Esophagus squamous epithelium (tissue), 5 donors: ENCODE measurements around the gene RPS6KA3. TPM values are rescaled to one million over a fixed set of nuclear protein-coding genes. Genes with fewer than 3 reads are reported as not detected.

Experiments used
- DNase-seq: peaks from one replicate; lab custom pipeline; 2025; lab: John Stamatoyannopoulos, UW
- H3K27ac ChIP-seq, 4 donors: fragments of 200-600 bp; sonication (generic); one replicate each; pipeline ENCODE4 v1.5.1; 2016 to 2019; ENCODE audit warnings: mild to moderate bottlenecking in 1 of 4
- H3K27me3 ChIP-seq, 4 donors: fragments of 200-600 bp; sonication (generic); 1 replicate in 3 of 4; 2 replicates in 1 of 4; pipeline versions ENCODE4 v1.5.1 to v1.6.0; 2017 to 2021; ENCODE audit warnings: antibody characterized with exemption in 1 of 4
- H3K36me3 ChIP-seq, 3 donors: fragments of 200-600 bp; sonication (generic); one replicate each; pipeline ENCODE4 v1.5.1; 2016 to 2019
- H3K4me1 ChIP-seq, 3 donors: fragments of 200-600 bp; sonication (generic); one replicate each; pipeline ENCODE4 v1.5.1; 2017 to 2019
- H3K4me3 ChIP-seq, 4 donors: fragments of 200-600 bp; sonication (generic); 1 replicate in 3 of 4; 2 replicates in 1 of 4; pipeline ENCODE4 v1.5.1; 2016 to 2019; ENCODE audit warnings: mild to moderate bottlenecking in 2 of 4, moderate library complexity in 1 of 4
- H3K9me3 ChIP-seq, 3 donors: fragments of 200-600 bp; sonication (generic); one replicate each; pipeline ENCODE4 v1.5.1; 2016 to 2019
- CTCF ChIP-seq, 6 experiments: fragments of 450-650 bp in 4 of 6; fragments of 200-600 bp in 2 of 6; sonication (generic) in 2 of 6; IDR thresholded peaks; one replicate each; pipeline ENCODE4 v1.5.1; 2016 to 2019; ENCODE audit warnings: antibody characterized with exemption in 6 of 6, mild to moderate bottlenecking in 4 of 6, moderate library complexity in 4 of 6
- POLR2A ChIP-seq, 4 donors: fragments of 450-650 bp; IDR thresholded peaks; one replicate each; pipeline ENCODE4 v1.6.1; 2017; ENCODE audit warnings: antibody characterized with exemption in 4 of 4, mild to moderate bottlenecking in 4 of 4, moderate library complexity in 3 of 4
- WGBS, 2 donors: methylation state at CpG; one replicate each; pipeline ENCODE4 v1.1.5; 2018; 5-methylcytosine and 5-hydroxymethylcytosine counted together
- intact Hi-C: fragments of 100-400 bp; cut with DNase I; formaldehyde crosslinking; loops from one replicate; pipeline ENCODE4 v1.15.0; 2022
- total RNA-seq, 4 donors: library from RNA; depleted of rRNA; stranded (reverse); fragments of >200 nt; gene quantifications; one replicate each; pipeline ENCODE4 v1.1.0, GENCODE V29; 2016
- donor health status: DM: yes; HTN: yes; CAD: no.

The RPS6KA3 gene
- total RNA-seq, 4 donors from 2014 or later: 15.8 to 30.9 (median 29.7) TPM

GRCh38 chrX:20267607-20267930 lies 860 bp upstream of the RPS6KA3 start:
- Histone ChIP-seq H3K9me3 (no peaks in the 10 kb centered on the region), H3K27ac (peak overlapping the region; percentile 85 to 94 (median 88)), H3K36me3 (no peaks in the 10 kb centered on the region), H3K4me3 (peak overlapping the region; percentile 62 to 79 (median 68)), H3K27me3 (no peaks in the 10 kb centered on the region), H3K4me1 (peaks cover 0 to 25% (median 0%) of the 10 kb centered on the region in 3 donors)
- intact Hi-C loops: no loop called here
- no peak for DNase-seq
- TF ChIP-seq POLR2A (IDR thresholded peaks at IDR 0.05) (no peak), CTCF (IDR thresholded peaks at IDR 0.05) (no peak)
- 0 to 26% methylated on average over 1 to 11 of the region's 14 CpGs for WGBS, 2 donors

GRCh38 chrX:20265726-20266681 lies 705 bp downstream of the RPS6KA3 start:
- DNase-seq: peak; percentile 1
- no peaks in the 10 kb centered on the region for H3K36me3 ChIP-seq
- H3K9me3 ChIP-seq: no peaks in the 10 kb centered on the region
- intact Hi-C loops: no loop called here
- peak overlapping the region; percentile 85 to 94 (median 88) for H3K27ac ChIP-seq
- H3K4me3 ChIP-seq: peak overlapping the region; percentile 62 to 79 (median 68)
- H3K4me1 ChIP-seq: peaks cover 0 to 25% (median 0%) of the 10 kb centered on the region in 3 donors
- TF ChIP-seq POLR2A (IDR thresholded peaks at IDR 0.05) (no peak), CTCF (IDR thresholded peaks at IDR 0.05) (no peak)
- no peaks in the 10 kb centered on the region for H3K27me3 ChIP-seq
- WGBS, 2 donors: 36% methylated on average over 26 of the region's 75 CpGs; no CpG with 5 or more reads in 1 of the 2 donors

GRCh38 chrX:20265221-20265725 lies 1.4 kb downstream of the RPS6KA3 start:
- DNase-seq: no peak
- Histone ChIP-seq H3K4me1 (peaks cover 0 to 25% (median 0%) of the 10 kb centered on the region in 3 donors), H3K27ac (peak overlapping the region; percentile 85 to 94 (median 88)), H3K36me3 (no peaks in the 10 kb centered on the region), H3K27me3 (no peaks in the 10 kb centered on the region), H3K4me3 (peak overlapping the region; percentile 62 to 79 (median 68)), H3K9me3 (no peaks in the 10 kb centered on the region)
- WGBS, 2 donors: 0 to 12% methylated on average over 11 to 24 of the region's 26 CpGs
- TF ChIP-seq POLR2A (IDR thresholded peaks at IDR 0.05) (peak in 2 of 4 donors; percentile 32 to 50), CTCF (IDR thresholded peaks at IDR 0.05) (no peak)
- intact Hi-C loops: no loop called here

GRCh38 chrX:20263474-20263873 lies 3.2 kb downstream of the RPS6KA3 start:
- no peaks in the 10 kb centered on the region for H3K9me3 ChIP-seq
- H3K4me3 ChIP-seq: no peak overlapping the region
- H3K4me1 ChIP-seq: peaks cover 0 to 25% (median 0%) of the 10 kb centered on the region in 3 donors
- no peak overlapping the region for H3K27ac ChIP-seq
- no peak for DNase-seq
- no peak for TF ChIP-seq CTCF (IDR thresholded peaks at IDR 0.05)
- peak in 1 of 4 donors; percentile 20 for TF ChIP-seq POLR2A (IDR thresholded peaks at IDR 0.05)
- H3K27me3 ChIP-seq: no peaks in the 10 kb centered on the region
- 5 to 8% methylated on average over 2 of the region's 2 CpGs for WGBS, 2 donors
- intact Hi-C loops: no loop called here
- no peaks in the 10 kb centered on the region for H3K36me3 ChIP-seq

- no peak overlapping the region for H3K27ac ChIP-seq
- 31 to 35% methylated on average over 2 of the region's 2 CpGs for WGBS, 2 donors
- H3K27me3 ChIP-seq: no peaks in the 10 kb centered on the region
- no peak overlapping the region for H3K4me3 ChIP-seq
- H3K4me1 ChIP-seq: peaks cover 0 to 20% (median 0%) of the 10 kb centered on the region in 3 donors
- TF ChIP-seq POLR2A (IDR thresholded peaks at IDR 0.05) (no peak), CTCF (IDR thresholded peaks at IDR 0.05) (no peak)
- no peaks in the 10 kb centered on the region for H3K9me3 ChIP-seq
- H3K36me3 ChIP-seq: no peaks in the 10 kb centered on the region
- no peak for DNase-seq
- intact Hi-C loops: no loop called here
Observed at GRCh38 chrX:20260885-20261284, 5.8 kb downstream of the RPS6KA3 start.
